ENCODE results near the gene TRIP12.
"Not testable (repeated sequence)": the region's sequence is repeated elsewhere in the genome, so short reads cannot be mapped to it uniquely, and the experiment has no call there.

TRIP12 gene

DNA sequence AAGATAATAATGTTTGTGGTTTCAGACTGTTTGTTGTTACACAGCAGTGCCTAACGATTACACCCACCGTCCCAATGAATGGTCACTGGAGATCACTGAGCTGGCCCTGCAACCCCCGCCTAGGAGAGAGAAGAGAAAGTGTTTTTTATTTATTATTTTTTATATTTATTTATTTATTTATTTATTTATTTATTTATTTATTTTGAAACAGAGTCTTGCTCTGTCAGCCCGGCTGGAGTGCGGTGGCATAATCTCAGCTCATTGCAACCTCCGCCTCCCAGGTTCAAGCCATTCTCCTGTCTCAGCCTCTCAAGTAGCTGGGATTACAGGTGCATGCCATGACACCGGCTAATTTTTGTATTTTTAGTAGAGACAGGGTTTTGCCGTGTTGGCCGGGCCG, 164.3 kb downstream of the TRIP12 start:
- DNase-seq, result not testable (repeated sequence)

GRCh38 chr2:229752970-229753729, 168.7 kb downstream of the TRIP12 start:
- DNase-seq, result no peak

GRCh38 chr2:229749779-229750178, 172.0 kb downstream of the TRIP12 start:
- no peak for DNase-seq

DNA sequence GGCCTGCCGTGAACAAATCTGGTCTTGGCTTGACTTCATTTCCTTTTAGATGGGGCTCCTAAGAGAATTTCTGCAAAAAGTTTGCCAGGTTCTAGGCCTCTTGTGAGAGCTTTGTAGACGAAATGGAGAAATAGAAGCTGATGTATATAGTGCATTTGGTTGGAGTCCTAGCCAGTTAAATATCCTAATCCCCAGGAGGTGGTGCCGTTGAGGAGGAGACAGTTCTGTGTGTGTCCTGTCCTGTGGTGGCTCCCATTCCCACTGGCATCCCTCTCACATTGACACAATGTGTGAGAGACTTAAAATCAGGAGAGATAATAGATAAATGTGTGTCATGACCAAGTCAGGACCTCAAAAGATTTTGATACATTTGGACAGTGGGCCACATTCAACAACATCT, 172.9 kb downstream of the TRIP12 start:
- DNase-seq, result no peak

DNA sequence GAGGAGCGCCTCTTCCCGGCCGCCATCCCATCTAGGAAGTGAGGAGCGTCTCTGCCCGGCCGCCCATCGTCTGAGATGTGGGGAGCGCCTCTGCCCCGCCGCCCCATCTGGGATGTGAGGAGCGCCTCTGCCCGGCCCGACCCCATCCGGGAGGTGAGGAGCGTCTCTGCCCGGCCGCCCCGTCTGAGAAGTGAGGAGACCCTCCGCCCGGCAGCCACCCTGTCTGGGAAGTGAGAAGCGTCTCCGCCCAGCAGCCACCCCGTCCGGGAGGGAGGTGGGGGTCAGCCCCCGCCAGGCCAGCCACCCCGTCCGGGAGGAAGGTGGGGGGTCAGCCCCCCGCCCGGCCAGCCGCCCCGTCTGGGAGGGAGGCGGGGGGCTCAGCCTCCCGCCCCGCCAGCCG, 179.1 kb downstream of the TRIP12 start:
- DNase-seq, result not testable (repeated sequence)

DNA sequence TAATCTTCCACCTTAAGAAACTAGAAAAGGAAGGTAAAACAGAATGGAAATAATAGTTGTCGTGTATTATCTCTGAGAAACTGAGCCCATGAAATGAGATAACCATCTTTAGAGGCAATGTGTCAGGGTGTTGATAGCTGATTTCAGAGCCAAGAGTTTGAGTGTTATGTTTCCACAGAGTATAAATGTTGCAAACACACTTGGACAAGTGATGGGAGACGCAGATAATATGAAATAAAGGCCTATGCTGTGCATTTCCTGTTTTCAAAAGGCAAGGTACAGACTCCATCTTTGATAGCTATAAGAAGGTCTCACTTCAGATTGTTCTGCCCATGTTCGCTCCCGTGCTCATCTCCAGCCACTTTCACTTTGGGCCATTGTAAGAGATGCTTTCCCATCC, 181.5 kb downstream of the TRIP12 start:
- no peak for DNase-seq

GRCh38 chr2:229738024-229738625, 183.7 kb downstream of the TRIP12 start:
- peak; percentile 3 for DNase-seq

- no peak for DNase-seq
These were observed 187.4 kb downstream of the TRIP12 start for GRCh38 chr2:229734410-229734809.

DNA sequence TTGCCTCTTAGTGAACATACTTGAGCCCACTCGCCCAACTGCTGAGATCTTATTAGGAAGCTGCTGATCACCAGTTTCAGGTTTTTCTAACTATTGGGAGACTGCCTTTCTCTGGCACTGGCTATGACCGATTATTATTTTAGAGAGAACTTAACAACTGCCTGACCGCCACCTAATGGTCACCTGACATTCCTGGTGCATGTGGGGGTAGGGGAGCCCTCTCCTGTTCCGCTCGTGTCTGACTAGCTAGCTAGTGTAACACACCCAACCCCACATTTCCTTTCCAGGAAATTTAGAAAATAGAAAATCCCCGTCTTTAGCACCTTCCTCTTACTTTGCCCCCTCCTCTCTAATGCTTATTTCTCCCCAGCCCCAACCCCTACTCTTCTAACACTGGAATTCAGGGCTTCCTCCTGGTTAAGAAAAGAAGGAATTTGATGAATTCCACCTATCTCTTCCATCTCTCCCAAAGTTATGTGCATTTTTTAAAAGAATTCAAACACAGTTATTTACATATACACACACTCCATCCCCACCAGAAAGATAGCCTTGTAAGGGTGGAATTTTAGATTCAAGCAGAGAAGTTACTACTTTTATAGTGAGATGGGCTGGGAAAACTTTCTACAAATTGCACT, 188.1 kb downstream of the TRIP12 start:
- DNase-seq, result no peak

- DNase-seq, result no peak
These were observed 188.9 kb downstream of the TRIP12 start for GRCh38 chr2:229732897-229733296.

DNA sequence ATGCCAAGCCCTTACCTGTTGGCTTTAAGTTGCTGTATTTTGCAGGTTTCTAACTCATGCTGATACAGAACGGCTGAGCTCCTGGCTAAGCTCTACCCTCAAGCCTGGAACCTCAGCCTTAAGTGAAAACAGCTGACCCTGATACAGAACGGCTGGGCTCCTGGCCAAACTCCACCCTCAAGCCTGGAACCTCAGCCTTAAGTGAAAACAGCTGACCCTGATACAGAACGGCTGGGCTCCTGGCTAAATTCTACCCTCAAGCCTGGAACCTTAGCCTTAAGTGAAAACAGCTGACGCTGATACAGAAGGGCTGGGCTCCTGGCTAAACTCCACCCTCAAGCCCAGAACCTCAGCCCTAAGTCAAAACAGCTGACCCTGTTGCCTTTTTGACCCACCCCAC, 189.9 kb downstream of the TRIP12 start:
- DNase-seq, result no peak

DNA sequence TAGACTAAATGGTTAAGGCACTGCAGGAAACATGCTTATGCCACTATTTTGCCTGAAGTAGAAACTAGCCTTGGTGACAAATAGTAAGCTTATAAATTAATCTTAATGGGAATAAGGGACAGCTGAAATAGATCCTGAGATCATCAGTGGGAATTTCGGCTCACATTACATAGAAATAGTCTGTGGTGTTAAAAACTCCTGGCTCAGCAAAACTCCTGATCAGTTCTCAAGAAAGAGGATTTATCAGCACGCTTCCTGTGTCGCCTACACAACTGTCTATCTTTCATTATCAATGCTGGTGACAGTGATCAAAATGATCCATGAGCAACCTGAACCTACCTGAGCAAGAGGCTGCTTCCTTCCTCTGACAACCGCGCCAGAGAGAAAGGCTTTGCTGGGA, 190.4 kb downstream of the TRIP12 start:
- no peak for DNase-seq

DNA sequence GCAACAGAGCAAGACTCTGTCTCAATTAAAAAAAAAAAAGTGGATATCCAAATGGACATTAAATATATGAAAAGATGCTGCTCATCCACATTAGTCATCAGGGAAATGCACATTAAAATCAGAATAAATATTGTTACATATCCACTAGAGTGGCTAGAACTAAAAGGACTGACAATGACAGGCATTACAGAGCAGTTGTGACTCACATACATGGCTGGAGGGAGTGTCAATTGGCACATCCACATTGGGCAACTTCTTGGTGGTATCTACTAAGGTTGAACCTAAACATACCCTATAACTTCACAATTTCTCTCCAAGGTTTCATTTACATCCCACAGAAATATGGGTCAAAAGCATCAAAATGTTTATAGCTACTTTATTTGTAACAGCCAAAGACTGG, 193.4 kb downstream of the TRIP12 start:
- DNase-seq, result no peak

- no peak for DNase-seq
These were observed 195.2 kb downstream of the TRIP12 start for GRCh38 chr2:229726643-229727042.

GRCh38 chr2:229725716-229726574, 195.9 kb downstream of the TRIP12 start:
- DNase-seq, result no peak

GRCh38 chr2:229723192-229723591, 198.6 kb downstream of the TRIP12 start:
- DNase-seq, result not testable (repeated sequence)

- DNase-seq, result no peak
These were observed 201.7 kb downstream of the TRIP12 start for GRCh38 chr2:229719926-229720647.

GRCh38 chr2:229718057-229718456, 203.8 kb downstream of the TRIP12 start:
- no peak for DNase-seq

- DNase-seq, result peak; percentile 75
These were observed 205.8 kb downstream of the TRIP12 start for GRCh38 chr2:229715895-229716507.

GRCh38 chr2:229714736-229715541, 206.9 kb downstream of the TRIP12 start:
- DNase-seq, result peak; percentile 61

DNA sequence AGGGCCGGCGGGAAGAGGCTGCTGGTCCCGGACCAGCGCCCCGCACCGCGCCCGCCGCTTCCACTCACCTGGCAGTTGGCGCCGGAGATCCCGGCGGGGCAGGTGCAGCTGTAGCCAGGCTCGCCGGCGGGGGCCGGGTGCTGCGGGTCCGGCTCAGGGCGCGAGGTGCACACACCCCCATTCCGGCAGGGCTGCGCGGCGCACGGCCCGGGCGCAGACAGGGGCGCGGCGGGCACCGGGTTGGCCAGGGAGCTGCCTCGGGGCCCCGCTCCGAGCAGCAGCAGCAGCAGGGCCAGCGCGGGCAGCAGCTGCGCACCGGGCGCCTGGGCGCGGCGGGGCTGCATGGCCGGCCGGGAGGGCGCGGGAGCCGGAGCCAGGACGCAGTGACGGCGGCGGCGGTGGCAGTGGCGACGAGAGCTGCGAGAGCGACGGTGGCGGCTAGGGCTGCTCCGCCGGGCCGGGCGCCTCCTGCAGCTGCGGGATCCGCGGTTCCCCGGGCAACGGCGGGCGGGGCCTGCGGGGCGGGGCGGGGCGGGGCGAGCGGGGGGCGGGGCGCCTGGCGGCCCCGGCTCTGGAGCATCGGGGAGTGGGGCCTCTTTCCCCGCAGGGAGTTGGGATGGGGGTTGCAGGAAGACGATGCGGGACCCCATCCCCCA, 207.6 kb downstream of the TRIP12 start, which contains the start of gene DNER:
Gene DNER (minus strand): TSS at position 476 of the 656 bp plus-strand sequence. CDS start 132 bp downstream, at position 344.
- peak; percentile 71 for DNase-seq

Measured in NCI-H1105 treated with DMSO at 0.1 percent for 48 hours (cell line).